HG03280 (cell line): ENCODE data around the gene DACT1.

Source experiments
- ATAC-seq: cut with Tn5 transposase; IDR thresholded peaks from one replicate; pipeline ENCODE4 v1.9.1; 2021; ENCODE audit warnings: mild to moderate bottlenecking, moderate library complexity; ENCODE audit not compliant: unreplicated experiment

Gene DACT1

GRCh38 chr14:58635091-58635830, 2.5 kb upstream of the DACT1 start:
- ATAC-seq: no peak

GRCh38 chr14:58636129-58636528, 1.6 kb upstream of the DACT1 start:
- ATAC-seq: no peak

GRCh38 chr14:58637040-58637390, 747 bp upstream of the DACT1 start:
- peak; percentile 11 for ATAC-seq

- peak; percentile 29 for ATAC-seq
These were observed 752 bp downstream of the DACT1 start for GRCh38 chr14:58638231-58639197.

DNA sequence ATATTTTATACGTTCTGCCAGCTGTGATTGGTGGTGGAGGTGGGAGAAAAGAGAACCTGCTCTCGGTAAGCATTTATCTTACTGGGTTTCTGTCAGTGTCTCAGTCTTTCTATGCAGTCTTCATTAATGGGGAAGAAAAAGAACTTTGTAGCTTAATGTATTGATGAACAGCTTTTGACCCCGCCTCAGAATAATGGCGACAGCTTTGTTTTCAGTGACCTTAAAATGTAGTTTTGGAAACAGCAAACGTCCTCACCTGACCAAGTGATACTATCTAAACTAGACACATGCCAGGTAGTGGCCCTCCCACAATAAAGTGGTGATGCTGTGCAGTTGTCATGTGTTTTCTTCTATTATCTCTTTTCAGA, 1.4 kb downstream of the DACT1 start:
- no peak for ATAC-seq

GRCh38 chr14:58639842-58640484, 2.2 kb downstream of the DACT1 start:
- no peak for ATAC-seq

- no peak for ATAC-seq
These were observed 3.2 kb downstream of the DACT1 start for GRCh38 chr14:58640959-58641358.

DNA sequence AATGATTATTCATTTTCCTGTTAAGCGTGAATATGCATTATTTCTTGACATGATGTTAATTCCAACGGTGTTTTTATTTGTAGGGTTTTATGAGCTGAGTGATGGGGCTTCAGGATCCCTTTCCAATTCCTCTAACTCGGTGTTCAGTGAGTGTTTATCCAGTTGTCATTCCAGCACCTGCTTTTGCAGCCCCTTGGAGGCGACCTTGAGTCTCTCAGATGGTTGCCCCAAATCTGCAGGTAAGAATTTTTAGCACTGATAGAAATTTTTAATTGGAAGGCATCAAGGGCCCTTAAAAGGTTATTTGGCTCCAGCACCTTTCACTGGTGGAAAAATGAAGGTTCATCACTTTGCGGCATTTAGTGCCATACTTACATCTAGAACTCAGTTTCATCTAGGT, 3.7 kb downstream of the DACT1 start:
- ATAC-seq: no peak

- no peak for ATAC-seq
These were observed 5.6 kb downstream of the DACT1 start for GRCh38 chr14:58643366-58643765.

DNA sequence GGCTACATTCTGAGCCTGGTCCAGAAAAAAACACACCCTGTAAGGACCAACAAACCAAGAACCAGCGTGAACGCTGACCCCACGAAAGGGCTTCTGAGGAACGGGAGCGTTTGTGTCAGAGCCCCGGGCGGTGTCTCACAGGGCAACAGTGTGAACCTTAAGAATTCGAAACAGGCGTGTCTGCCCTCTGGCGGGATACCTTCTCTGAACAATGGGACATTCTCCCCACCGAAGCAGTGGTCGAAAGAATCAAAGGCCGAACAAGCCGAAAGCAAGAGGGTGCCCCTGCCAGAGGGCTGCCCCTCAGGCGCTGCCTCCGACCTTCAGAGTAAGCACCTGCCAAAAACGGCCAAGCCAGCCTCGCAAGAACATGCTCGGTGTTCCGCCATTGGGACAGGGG, 7.9 kb downstream of the DACT1 start:
- ATAC-seq: no peak

- ATAC-seq: no peak
These were observed 8.7 kb downstream of the DACT1 start for GRCh38 chr14:58646479-58646878.

- no peak for ATAC-seq
These were observed 10.0 kb downstream of the DACT1 start for GRCh38 chr14:58647777-58648176.

- ATAC-seq: no peak
These were observed 13.1 kb downstream of the DACT1 start for GRCh38 chr14:58650857-58651256.

DNA sequence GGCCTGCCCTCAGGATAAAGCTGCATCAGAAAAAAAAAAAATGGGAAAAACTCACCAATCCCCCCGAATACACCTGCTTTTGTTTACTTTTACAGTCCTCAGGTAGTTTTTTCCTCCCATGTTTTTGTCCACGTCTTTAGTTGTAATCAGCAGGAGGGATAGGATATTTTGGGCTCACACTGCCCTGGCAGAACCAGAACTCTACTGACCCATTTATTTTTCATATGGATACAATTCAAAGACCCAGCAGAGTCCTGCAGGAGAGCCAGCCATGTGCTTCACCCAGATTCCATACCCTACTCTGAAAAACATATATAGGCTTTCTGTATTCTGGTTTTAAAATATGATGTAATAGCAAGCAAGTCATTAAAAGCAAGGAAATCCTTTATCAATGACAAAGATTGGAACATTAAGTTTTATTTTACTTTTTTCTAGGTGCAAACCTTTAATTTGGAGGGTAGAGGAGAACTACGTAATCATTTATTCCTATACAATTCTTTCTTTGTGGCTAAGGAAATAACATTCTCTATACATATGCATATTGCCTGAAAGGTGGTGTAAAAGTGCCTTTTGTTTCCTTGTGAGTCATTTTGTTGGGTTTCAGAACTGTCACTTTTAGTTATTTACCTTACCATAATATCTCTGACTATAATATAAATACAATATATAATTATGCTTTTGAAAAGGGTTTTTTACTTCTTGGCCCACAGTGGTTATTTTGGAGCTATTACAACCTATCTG, 19.1 kb downstream of the DACT1 start:
- no peak for ATAC-seq

DNA sequence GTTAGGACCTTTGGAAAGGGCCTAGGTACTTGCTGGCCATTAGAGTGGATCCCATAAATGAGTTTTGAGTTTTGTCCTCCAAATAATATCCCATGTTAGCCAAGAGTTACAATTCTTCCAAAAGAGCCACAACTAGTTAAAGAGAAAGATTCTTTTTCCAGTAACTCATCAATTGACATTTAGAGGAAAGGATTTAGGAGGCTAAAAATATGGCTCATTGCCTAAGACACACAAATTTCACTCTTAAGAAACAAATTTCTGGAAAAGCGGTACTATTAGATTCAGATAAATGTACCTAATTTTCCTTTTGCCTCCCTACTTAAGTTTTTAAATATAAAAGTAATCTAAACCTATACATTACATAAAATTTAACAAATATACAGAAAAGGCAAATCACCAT, 21.3 kb downstream of the DACT1 start:
- ATAC-seq: no peak

DNA sequence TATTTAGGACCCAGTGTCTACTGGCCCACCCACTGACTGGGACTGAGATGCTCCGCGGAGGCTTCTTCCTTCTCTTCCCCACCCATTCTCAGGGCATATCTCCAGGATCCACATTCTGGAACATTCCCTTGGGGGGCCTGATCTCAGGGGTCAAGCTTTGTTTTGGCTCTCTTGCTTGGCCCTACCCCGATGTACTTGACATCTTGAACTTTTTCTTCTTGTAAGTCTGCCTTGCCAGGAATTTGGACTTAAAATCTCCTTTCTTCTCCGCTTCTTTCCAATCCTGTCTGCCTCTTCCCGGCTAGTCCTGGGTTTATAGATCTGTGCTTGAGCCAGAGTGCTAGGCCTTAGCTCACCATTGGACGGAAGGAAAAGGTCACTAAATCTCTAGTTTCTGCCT, 22.1 kb downstream of the DACT1 start:
- ATAC-seq: no peak

GRCh38 chr14:58660407-58660806, 22.6 kb downstream of the DACT1 start:
- ATAC-seq: no peak

GRCh38 chr14:58662018-58662417, 24.3 kb downstream of the DACT1 start:
- ATAC-seq: no peak

DNA sequence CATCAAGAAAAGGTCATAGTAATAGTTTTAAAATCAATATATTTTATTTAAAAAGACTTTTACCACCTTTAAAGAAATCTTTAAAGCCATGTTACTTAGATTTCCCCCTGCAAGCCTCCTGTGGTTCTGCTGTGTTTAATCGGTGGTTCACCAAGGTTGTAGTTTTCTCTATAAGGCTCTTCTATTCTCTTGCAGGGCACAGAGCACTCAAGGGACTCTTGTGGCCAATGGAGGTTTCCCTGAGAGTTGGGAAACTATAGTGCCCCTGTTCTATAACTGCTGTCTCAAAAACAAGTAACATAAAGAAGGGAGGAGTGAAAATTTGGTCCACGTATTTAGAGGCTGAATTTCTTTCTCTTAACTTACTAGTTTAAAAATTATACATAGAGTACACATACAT, 25.0 kb downstream of the DACT1 start:
- ATAC-seq: no peak

DNA sequence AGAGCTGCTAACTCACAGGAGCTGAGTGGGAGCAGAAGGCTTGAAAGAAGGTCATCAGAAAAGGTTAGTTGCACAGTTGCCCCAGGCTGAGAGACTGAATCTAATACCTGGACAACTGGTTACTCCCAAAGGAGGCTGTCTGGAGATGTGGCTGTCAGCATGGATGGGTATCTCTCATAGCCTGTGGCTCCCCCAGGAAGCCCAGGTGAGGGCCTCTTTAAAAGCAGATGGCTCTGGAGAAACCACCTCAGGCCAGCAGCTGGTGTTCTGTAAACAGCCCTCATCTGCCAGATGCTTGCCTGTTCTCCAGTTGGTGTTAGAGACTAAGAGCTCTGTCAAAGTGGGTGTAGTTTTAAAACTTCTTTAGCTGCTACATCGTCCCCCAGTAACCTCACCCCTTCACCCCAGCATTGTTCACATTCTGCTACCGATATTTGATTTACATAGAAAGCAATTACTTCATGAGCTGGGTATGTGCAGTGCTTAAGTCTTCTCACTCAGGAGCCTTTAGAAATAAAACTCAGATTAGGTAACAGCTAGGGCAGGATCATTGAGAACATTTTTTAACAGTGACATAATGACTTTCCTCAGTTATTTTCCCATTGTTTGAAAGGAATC, 25.8 kb downstream of the DACT1 start:
- ATAC-seq: no peak
